Gastrocnemius medialis (tissue), 4 donors: ENCODE results near the gene ACIN1.

Source experiments
- CTCF ChIP-seq, 5 experiments: fragments of 450-650 bp in 3 of 5; fragments of 200-600 bp in 2 of 5; sonication (generic) in 2 of 5; IDR thresholded peaks in 4 of 5; conservative IDR thresholded peaks in 1 of 5; 1 replicate in 4 of 5; 2 replicates in 1 of 5; pipeline ENCODE4 v1.5.1; 2016 to 2019; ENCODE audit warnings: antibody characterized with exemption in 5 of 5, mild to moderate bottlenecking in 3 of 5, moderate library complexity in 3 of 5
- POLR2A ChIP-seq, 2 donors: fragments of 450-650 bp; IDR thresholded peaks; one replicate each; pipeline ENCODE4 v1.6.1; 2017; ENCODE audit warnings: antibody characterized with exemption in 2 of 2, mild to moderate bottlenecking in 2 of 2, moderate library complexity in 2 of 2

- TF ChIP-seq CTCF (IDR thresholded peaks at IDR 0.05 in 4 of 5, conservative IDR thresholded peaks at IDR 0.05 in 1 of 5) (no peak), POLR2A (IDR thresholded peaks at IDR 0.05) (no peak)
These were observed 46.9 kb downstream of the ACIN1 start for GRCh38 chr14:23047751-23048693.
